Measurements from ENCODE around the gene SH3RF1. TPM values are rescaled to one million over a fixed set of nuclear protein-coding genes. Genes with fewer than 3 reads are reported as not detected.

SH3RF1 gene
- total and polyA plus RNA-seq, 4 donors, result 1.8 to 7.9 (median 3.5) TPM

DNA sequence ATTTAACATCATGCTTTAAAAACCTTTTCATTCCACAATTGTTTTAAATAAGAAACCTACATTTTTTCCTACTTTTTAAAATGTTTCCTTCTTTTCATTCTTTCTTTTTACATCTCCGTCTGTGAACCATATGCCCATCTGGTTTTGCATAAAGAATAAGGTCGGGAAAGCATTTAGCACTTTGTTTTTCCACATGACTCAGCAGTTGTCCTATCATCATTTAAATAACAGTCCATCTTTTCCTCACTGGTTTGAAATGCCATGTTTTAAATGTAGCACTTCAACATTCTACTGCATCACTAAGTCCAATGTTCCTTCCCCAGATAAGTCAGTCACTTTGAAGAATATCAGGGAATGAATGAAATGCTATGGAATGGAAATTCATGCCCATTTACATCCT, 128.4 kb downstream of the SH3RF1 start:
- no peak overlapping the region for H3K9ac ChIP-seq (ENCODE audit: low read depth in 1 of 2, low read length in 2 of 2)
- H3K27me3 ChIP-seq (ENCODE audit: control insufficient read depth in 4 of 4, insufficient read depth in 4 of 4, low read length in 3 of 4), result no peaks in the 10 kb centered on the region
- no peaks in the 10 kb centered on the region for H3K36me3 ChIP-seq (ENCODE audit: control insufficient read depth in 4 of 4, insufficient read depth in 3 of 4, low read depth in 1 of 4, low read length in 3 of 4)
- no peaks in the 10 kb centered on the region for H3K9me3 ChIP-seq (ENCODE audit: control insufficient read depth in 4 of 4, low read length in 3 of 4)
- WGBS, result 93% methylated on average over 2 of the region's 2 CpGs
- no peaks in the 10 kb centered on the region for H3K4me1 ChIP-seq (ENCODE audit: control insufficient read depth in 4 of 4, insufficient read depth in 4 of 4, low read length in 3 of 4)
- no peak for DNase-seq (ENCODE audit: low spot score)
- no peak overlapping the region for H3K4me3 ChIP-seq (ENCODE audit: low read depth in 1 of 3, low read length in 3 of 3)
- H3K27ac ChIP-seq (ENCODE audit: low read depth in 1 of 2, low read length in 2 of 2), result no peak overlapping the region
- TF ChIP-seq, protein P1, sequence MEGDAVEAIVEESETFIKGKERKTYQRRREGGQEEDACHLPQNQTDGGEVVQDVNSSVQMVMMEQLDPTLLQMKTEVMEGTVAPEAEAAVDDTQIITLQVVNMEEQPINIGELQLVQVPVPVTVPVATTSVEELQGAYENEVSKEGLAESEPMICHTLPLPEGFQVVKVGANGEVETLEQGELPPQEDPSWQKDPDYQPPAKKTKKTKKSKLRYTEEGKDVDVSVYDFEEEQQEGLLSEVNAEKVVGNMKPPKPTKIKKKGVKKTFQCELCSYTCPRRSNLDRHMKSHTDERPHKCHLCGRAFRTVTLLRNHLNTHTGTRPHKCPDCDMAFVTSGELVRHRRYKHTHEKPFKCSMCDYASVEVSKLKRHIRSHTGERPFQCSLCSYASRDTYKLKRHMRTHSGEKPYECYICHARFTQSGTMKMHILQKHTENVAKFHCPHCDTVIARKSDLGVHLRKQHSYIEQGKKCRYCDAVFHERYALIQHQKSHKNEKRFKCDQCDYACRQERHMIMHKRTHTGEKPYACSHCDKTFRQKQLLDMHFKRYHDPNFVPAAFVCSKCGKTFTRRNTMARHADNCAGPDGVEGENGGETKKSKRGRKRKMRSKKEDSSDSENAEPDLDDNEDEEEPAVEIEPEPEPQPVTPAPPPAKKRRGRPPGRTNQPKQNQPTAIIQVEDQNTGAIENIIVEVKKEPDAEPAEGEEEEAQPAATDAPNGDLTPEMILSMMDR (IDR thresholded peaks at IDR 0.05; ENCODE audit: low read depth, low read length, missing input control), result no peak
- TF ChIP-seq FOXA1 (IDR thresholded peaks at IDR 0.05), result no peak
- TF ChIP-seq, protein P2, sequence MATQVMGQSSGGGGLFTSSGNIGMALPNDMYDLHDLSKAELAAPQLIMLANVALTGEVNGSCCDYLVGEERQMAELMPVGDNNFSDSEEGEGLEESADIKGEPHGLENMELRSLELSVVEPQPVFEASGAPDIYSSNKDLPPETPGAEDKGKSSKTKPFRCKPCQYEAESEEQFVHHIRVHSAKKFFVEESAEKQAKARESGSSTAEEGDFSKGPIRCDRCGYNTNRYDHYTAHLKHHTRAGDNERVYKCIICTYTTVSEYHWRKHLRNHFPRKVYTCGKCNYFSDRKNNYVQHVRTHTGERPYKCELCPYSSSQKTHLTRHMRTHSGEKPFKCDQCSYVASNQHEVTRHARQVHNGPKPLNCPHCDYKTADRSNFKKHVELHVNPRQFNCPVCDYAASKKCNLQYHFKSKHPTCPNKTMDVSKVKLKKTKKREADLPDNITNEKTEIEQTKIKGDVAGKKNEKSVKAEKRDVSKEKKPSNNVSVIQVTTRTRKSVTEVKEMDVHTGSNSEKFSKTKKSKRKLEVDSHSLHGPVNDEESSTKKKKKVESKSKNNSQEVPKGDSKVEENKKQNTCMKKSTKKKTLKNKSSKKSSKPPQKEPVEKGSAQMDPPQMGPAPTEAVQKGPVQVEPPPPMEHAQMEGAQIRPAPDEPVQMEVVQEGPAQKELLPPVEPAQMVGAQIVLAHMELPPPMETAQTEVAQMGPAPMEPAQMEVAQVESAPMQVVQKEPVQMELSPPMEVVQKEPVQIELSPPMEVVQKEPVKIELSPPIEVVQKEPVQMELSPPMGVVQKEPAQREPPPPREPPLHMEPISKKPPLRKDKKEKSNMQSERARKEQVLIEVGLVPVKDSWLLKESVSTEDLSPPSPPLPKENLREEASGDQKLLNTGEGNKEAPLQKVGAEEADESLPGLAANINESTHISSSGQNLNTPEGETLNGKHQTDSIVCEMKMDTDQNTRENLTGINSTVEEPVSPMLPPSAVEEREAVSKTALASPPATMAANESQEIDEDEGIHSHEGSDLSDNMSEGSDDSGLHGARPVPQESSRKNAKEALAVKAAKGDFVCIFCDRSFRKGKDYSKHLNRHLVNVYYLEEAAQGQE (IDR thresholded peaks at IDR 0.05), result no peak
- no peak for TF ChIP-seq FOXA2 (IDR thresholded peaks at IDR 0.05)
- TF ChIP-seq, protein P3, sequence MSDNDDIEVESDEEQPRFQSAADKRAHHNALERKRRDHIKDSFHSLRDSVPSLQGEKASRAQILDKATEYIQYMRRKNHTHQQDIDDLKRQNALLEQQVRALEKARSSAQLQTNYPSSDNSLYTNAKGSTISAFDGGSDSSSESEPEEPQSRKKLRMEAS (IDR thresholded peaks at IDR 0.05), result no peak
- no peak for TF ChIP-seq HNF4A (conservative IDR thresholded peaks at IDR 0.05)
- TF ChIP-seq, protein P4, sequence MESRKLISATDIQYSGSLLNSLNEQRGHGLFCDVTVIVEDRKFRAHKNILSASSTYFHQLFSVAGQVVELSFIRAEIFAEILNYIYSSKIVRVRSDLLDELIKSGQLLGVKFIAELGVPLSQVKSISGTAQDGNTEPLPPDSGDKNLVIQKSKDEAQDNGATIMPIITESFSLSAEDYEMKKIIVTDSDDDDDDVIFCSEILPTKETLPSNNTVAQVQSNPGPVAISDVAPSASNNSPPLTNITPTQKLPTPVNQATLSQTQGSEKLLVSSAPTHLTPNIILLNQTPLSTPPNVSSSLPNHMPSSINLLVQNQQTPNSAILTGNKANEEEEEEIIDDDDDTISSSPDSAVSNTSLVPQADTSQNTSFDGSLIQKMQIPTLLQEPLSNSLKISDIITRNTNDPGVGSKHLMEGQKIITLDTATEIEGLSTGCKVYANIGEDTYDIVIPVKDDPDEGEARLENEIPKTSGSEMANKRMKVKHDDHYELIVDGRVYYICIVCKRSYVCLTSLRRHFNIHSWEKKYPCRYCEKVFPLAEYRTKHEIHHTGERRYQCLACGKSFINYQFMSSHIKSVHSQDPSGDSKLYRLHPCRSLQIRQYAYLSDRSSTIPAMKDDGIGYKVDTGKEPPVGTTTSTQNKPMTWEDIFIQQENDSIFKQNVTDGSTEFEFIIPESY (IDR thresholded peaks at IDR 0.05), result no peak
- no peak for TF ChIP-seq HNF4G (IDR thresholded peaks at IDR 0.05)
- no peak for TF ChIP-seq RXRA (IDR thresholded peaks at IDR 0.05)
- no peak for TF ChIP-seq RAD21 (IDR thresholded peaks at IDR 0.05)
- TF ChIP-seq, protein P5, sequence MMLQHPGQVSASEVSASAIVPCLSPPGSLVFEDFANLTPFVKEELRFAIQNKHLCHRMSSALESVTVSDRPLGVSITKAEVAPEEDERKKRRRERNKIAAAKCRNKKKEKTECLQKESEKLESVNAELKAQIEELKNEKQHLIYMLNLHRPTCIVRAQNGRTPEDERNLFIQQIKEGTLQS (IDR thresholded peaks at IDR 0.05), result no peak
- TF ChIP-seq TAF1 (conservative IDR thresholded peaks at IDR 0.05), result no peak
- TF ChIP-seq GABPA (IDR thresholded peaks at IDR 0.05 in 1 of 2, conservative IDR thresholded peaks at IDR 0.05 in 1 of 2), result no peak
- TF ChIP-seq YY1 (IDR thresholded peaks at IDR 0.05), result no peak
- no peak for TF ChIP-seq SP1 (IDR thresholded peaks at IDR 0.05)

DNA sequence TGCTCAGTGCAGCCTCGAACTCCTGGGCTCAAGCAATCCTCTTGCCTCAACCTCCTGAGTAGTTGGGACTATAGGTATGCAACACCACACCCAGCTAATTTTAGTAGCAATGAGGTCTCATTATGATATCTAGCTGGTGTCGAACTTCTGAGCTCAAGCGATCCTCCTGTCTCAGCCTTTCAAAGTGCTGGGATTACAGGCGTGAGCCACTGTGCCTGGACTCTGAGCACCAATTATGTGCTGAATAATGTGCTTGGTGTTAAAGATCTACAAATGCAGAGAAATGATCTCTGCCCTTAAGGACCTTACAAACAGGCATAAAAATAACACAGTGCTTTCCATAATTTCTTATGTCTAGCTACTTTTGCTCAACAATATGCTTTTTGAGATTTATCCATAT, 131.7 kb downstream of the SH3RF1 start:
- no peak overlapping the region for H3K4me3 ChIP-seq (ENCODE audit: low read depth in 1 of 3, low read length in 3 of 3)
- WGBS, result 94% methylated on average over 4 of the region's 4 CpGs
- H3K4me1 ChIP-seq (ENCODE audit: control insufficient read depth in 4 of 4, insufficient read depth in 4 of 4, low read length in 3 of 4), result peaks cover 0 to 6% (median 3%) of the 10 kb centered on the region in 4 donors
- no peak for DNase-seq (ENCODE audit: low spot score)
- H3K9me3 ChIP-seq (ENCODE audit: control insufficient read depth in 4 of 4, low read length in 3 of 4), result no peaks in the 10 kb centered on the region
- no peaks in the 10 kb centered on the region for H3K27me3 ChIP-seq (ENCODE audit: control insufficient read depth in 4 of 4, insufficient read depth in 4 of 4, low read length in 3 of 4)
- no peak overlapping the region for H3K9ac ChIP-seq (ENCODE audit: low read depth in 1 of 2, low read length in 2 of 2)
- peaks cover 1 to 11% (median 4%) of the 10 kb centered on the region in 4 donors for H3K36me3 ChIP-seq (ENCODE audit: control insufficient read depth in 4 of 4, insufficient read depth in 3 of 4, low read depth in 1 of 4, low read length in 3 of 4)
- no peak overlapping the region for H3K27ac ChIP-seq (ENCODE audit: low read depth in 1 of 2, low read length in 2 of 2)
- TF ChIP-seq NR2F2 (IDR thresholded peaks at IDR 0.05) (no peak), YY1 (IDR thresholded peaks at IDR 0.05) (no peak), JUND (IDR thresholded peaks at IDR 0.05) (no peak), HNF4G (IDR thresholded peaks at IDR 0.05) (no peak), SP1 (IDR thresholded peaks at IDR 0.05) (no peak), TAF1 (conservative IDR thresholded peaks at IDR 0.05) (no peak), FOXA2 (IDR thresholded peaks at IDR 0.05) (no peak), RAD21 (IDR thresholded peaks at IDR 0.05) (no peak)

All from liver (tissue), 9 donors.